Choroid plexus epithelial cell (primary cell): ENCODE results near the gene TPSAB1.

Source experiments
- DNase-seq: peaks from one replicate; pipeline ENCODE4 v3.0.0-alpha.2; 2010; ENCODE audit warnings: low read depth
- H3K4me3 ChIP-seq: 2 replicates; pipeline ENCODE4 v1.5.1; 2011; ENCODE audit warnings: low read depth, mild to moderate bottlenecking, control low read depth, low read length, moderate library complexity
- TF ChIP-seq, protein P1 (sequence below): conservative IDR thresholded peaks from 2 replicates; pipeline ENCODE4 v1.5.1; 2011; ENCODE audit warnings: low read depth, mild to moderate bottlenecking, control low read depth, inconsistent platforms, low read length, moderate library complexity

Gene TPSAB1

DNA sequence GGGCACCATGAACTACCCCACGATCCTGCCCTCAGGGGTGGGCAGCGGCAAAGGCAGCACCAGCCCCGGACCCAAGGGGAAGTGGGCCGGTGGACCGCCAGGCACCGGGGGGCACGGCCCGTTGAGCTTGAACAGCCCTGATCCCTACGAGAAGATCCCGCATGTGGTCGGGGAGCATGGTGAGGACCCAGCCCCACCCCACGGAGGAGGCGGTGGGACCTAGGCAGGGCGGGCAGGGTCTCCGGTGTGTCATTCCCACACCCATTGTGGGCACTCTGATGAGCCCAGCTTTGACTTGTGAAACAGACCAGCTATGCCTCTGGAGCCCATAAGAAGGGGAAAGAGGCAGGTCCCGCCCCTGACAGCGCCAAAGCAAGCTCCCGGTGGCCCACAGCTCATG lies 38.2 kb upstream of the TPSAB1 start:
- TF ChIP-seq, protein P1, sequence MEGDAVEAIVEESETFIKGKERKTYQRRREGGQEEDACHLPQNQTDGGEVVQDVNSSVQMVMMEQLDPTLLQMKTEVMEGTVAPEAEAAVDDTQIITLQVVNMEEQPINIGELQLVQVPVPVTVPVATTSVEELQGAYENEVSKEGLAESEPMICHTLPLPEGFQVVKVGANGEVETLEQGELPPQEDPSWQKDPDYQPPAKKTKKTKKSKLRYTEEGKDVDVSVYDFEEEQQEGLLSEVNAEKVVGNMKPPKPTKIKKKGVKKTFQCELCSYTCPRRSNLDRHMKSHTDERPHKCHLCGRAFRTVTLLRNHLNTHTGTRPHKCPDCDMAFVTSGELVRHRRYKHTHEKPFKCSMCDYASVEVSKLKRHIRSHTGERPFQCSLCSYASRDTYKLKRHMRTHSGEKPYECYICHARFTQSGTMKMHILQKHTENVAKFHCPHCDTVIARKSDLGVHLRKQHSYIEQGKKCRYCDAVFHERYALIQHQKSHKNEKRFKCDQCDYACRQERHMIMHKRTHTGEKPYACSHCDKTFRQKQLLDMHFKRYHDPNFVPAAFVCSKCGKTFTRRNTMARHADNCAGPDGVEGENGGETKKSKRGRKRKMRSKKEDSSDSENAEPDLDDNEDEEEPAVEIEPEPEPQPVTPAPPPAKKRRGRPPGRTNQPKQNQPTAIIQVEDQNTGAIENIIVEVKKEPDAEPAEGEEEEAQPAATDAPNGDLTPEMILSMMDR: no peak
- no peak for DNase-seq
- H3K4me3 ChIP-seq: no peak overlapping the region

DNA sequence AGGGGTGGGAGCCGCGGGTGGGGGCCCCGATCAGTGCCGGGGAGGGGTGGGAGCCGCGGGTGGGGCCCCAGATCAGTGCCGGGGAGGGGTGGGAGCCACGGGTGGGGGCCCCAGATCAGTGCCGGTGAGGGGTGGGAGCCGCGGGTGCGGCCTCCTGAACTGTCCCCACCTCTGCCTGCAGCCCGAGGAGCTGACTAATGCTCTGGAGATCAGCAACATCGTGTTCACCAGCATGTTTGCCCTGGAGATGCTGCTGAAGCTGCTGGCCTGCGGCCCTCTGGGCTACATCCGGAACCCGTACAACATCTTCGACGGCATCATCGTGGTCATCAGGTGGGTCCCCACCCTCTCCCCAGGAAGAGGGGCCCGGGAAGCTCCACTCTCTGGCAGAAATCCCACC lies 35.6 kb upstream of the TPSAB1 start:
- DNase-seq: no peak
- H3K4me3 ChIP-seq: no peak overlapping the region
- TF ChIP-seq, protein P1: no peak

DNA sequence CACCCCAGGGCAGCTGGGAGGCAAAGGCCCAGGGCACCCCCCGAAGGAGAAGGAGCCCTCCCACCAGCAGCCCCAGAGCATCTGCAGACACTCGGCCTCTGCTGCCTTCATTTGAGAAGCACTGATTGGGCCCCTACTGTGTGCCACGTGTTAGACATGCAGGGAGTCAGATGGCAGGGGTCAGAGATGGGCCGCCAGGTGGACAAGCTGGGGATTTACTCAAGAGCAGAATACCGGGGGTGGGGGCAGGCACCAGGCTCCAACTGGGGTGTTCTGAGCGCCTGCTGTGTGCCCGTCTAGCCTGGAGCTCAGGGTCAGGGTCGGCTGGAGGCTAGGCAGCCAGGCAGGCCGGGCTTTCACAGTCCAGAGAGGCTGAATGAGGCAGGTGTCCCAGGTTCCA lies 34.2 kb upstream of the TPSAB1 start:
- no peak overlapping the region for H3K4me3 ChIP-seq
- TF ChIP-seq, protein P1: no peak
- no peak for DNase-seq

DNA sequence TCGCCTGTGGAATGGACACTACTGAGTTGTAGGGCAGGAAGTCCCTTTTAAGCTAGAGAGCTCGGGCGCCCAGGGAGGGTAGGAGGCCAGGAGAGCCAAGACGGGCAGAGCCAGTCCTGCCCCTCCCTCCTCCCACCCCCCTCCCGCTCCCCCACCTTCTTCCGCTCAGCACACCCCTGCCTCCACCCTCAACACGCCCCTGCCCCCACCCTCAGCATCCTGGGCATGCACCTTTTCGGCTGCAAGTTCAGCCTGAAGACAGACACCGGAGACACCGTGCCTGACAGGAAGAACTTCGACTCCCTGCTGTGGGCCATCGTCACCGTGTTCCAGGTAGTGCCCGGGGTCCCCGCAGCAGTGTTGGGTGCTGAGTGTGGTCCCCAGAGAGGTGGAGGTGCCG lies 33.7 kb upstream of the TPSAB1 start:
- DNase-seq: no peak
- no peak overlapping the region for H3K4me3 ChIP-seq
- TF ChIP-seq, protein P1: no peak

DNA sequence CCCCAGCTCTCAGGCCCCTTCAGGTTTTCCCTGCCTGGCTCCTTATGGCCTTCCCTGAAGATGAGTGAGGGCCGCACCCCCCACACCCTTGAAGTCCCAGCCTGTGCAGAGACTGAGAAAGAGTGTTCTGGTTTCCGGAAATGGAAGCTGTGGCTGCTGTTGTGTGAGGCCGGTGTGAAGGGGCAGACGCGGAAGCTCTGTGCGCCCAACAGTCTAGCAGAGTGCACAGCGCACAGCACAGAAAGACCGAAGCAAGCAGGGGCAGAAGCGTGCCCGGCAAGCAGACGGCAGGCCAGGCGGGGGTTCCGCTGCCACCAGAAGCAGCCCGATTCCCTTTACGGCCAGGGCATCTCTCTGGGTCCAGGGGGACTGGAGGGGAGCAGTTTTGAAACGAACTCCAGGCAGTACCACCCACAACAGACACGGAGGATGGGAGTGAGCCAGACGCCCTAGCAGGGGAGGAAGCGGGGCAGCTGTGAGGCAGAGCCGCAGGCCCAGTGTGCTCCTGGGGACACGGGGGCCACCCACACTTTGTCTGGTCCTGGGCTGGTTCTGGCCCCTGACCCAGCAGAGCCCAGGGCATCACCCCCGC lies 32.2 kb upstream of the TPSAB1 start:
- TF ChIP-seq, protein P1: no peak
- DNase-seq: no peak
- H3K4me3 ChIP-seq: no peak overlapping the region

DNA sequence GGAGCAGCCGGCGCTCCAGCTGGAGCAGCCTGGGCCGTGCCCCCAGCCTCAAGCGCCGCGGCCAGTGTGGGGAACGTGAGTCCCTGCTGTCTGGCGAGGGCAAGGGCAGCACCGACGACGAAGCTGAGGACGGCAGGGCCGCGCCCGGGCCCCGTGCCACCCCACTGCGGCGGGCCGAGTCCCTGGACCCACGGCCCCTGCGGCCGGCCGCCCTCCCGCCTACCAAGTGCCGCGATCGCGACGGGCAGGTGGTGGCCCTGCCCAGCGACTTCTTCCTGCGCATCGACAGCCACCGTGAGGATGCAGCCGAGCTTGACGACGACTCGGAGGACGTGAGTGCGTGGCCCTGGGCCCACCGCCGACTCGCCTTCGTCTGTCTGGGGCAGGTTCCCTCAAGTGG lies 31.4 kb upstream of the TPSAB1 start:
- no peak overlapping the region for H3K4me3 ChIP-seq
- no peak for DNase-seq
- TF ChIP-seq, protein P1: no peak

DNA sequence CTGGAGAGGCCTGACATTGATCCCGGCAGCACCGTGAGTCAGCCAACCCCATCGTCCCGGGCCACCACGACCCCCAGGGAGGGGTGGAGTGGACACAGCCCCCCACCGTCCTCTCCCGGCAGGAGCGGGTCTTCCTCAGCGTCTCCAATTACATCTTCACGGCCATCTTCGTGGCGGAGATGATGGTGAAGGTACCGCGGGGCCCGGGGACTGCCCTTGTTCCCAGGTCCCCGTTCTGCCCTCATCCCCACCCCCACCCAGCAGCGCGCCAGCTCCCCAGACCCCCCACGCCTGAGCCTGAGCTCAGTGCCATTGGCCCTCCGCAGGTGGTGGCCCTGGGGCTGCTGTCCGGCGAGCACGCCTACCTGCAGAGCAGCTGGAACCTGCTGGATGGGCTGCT lies 30.0 kb upstream of the TPSAB1 start:
- TF ChIP-seq, protein P1: no peak
- no peak for DNase-seq
- H3K4me3 ChIP-seq: no peak overlapping the region
